GM21423 (cell line): ENCODE measurements around the gene OR2V2.
"Not testable (repeated sequence)": the region's sequence is repeated elsewhere in the genome, so short reads cannot be mapped to it uniquely, and the experiment has no call there.

ENCODE experiments used
- ATAC-seq: cut with Tn5 transposase; IDR thresholded peaks from one replicate; pipeline ENCODE4 v1.9.1; 2021; ENCODE audit warnings: mild to moderate bottlenecking, moderate library complexity; ENCODE audit not compliant: unreplicated experiment

Gene OR2V2

DNA sequence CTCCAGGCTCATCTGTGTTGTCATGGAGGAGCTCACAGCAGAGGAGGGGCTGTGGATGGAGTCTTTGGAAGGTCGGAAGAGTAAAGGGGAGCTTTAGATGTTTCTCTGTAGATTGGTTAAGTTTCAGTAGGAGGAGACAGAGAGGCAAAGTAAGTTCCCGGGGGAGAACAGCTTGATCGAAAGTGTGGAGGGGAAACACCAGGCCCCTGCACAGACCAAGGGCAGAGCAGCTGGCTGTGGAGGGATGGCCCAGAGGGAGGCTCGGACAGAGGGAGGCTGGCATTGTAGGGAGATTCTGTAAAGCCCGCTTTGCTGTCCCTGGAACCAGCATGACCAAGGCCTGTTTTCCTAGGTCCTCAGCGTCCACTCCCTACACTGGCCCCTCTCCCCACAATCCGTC lies 5.3 kb upstream of the OR2V2 start:
- no peak for ATAC-seq

GRCh38 chr5:181145133-181145532 lies 2.3 kb upstream of the OR2V2 start:
- ATAC-seq = no peak

GRCh38 chr5:181149355-181149754 lies 2.0 kb downstream of the OR2V2 start:
- ATAC-seq = no peak

- ATAC-seq = no peak
These were observed 2.7 kb downstream of the OR2V2 start for GRCh38 chr5:181149806-181150733.

GRCh38 chr5:181151146-181151545 lies 3.8 kb downstream of the OR2V2 start:
- ATAC-seq = no peak

DNA sequence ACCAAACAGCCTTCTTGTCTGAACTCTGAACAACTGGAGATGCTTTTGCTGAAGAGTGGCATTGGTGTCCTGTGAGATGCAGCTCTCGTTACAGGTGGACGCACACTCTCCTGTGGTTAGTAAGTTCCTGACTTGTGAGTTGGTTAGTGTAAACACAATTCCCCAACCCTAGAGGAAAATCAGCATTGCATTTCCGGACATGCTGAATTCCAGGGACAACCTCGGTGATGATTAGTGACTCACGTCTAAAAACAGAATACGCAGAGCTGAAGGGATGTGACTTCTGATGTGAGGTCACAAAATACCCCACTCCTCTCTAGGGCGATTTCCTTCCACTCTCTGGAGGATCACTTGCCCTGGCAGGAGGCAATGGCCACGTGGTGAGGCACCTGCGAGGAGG lies 5.0 kb downstream of the OR2V2 start:
- ATAC-seq = no peak

DNA sequence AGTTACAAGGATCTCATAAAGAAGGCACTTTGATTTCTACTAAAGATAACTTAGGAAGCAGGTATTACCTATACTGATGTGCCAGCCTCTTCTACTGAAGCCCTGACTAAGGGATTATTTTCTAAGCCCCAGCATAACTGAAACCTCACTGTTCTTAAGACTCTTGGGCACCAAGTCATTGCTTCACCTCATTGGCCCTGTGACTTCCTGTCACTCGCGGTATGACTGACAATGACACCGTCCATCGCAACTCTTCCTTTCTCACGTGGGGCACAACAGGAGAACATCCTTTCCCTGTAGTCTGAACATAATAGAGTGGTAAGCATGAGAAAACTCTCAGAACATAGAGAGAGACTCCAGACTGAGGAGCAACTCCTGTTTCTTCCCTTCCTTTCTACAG lies 6.4 kb downstream of the OR2V2 start:
- no peak for ATAC-seq

- peak; percentile 31 for ATAC-seq
These were observed 9.4 kb downstream of the OR2V2 start for GRCh38 chr5:181156758-181157157.

DNA sequence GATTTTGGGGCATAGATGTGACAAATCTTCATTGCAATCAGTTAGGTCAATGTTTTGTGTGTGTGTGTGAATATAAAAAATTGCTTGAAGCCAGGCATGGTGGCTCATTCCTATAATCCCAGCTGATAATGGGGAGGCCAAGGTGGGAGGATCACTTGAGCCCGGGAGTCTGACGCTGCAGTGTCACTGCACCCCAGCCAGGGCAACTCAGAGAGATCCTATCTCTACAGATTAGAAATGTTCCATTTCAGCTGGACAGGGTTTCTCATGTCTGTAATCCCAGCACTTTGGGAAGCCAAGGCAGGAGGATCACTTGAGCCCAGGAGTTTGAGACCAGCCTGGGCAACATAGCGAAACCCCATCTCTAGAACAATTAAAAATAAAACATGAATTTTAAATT lies 11.5 kb downstream of the OR2V2 start:
- no peak for ATAC-seq

DNA sequence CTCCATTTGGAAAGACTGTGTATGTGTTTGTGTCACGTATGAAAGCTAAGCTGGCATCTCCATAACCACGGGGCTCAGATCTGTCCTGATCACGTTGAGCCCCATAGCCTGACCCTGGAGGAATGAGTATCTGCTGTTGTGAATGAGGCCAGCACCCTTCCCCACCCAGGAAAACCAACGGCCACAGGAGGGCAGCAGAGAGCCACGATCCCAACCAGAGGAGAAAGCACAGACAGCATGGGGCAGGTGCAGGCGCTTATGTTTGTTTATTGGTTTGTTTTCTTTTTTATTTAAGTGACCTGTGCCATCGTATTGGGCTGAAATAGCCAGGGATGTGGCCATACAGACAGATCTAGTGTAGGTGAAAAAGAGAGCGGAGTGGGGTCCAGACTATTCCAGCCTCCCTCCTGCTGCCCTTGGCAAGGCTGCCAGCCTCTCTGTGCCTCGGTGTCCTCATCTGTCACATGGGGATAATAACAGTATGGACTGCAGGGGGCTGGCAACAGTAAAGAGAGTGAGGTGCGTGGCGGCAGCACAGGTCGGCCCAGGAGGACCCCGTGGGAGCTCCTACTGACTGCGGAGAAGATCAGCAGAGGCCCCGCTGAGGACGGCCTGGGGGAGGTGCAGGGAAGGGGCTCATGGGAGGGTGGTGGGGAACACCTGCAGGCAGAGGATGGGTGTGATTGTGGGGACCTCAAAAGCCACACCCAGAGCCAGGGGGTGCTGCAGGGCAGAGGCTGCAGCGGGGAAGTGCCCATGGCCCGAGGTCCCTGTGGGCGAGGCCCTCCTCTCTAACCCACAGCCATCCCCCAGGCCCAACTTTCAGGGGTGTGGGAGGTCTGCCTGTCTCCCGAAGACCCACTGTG lies 12.1 kb downstream of the OR2V2 start:
- ATAC-seq = peak; percentile 67

- no peak for ATAC-seq
These were observed 12.9 kb downstream of the OR2V2 start for GRCh38 chr5:181160152-181160754.

DNA sequence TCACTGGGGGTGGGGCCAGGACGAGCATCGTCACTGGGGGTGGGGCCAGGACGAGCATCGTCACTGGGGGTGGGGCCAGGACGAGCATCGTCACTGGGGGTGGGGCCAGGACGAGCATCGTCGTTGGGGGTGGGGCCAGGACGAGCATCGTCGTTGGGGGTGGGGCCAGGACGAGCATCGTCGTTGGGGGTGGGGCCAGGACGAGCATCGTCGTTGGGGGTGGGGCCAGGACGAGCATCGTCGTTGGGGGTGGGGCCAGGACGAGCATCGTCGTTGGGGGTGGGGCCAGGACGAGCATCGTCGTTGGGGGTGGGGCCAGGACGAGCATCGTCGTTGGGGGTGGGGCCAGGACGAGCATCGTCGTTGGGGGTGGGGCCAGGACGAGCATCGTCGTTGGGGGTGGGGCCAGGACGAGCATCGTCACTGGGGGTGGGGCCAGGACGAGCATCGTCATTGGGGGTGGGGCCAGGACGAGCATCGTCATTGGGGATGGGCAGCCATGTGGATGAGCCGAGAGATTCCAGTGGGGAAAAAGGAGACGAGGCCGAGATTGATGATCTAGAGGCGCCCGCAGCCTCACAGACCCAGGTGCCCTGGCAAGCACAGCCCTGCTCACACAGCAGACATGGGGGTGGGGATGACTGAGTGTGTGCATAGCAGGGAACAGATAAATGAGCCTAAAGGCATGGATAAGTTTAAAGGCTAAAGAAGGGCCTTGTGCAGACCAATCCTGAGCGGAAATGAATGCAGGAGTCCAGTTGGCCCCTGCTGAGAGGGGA lies 13.6 kb downstream of the OR2V2 start:
- not testable (repeated sequence) for ATAC-seq

- ATAC-seq = no peak
These were observed 14.3 kb downstream of the OR2V2 start for GRCh38 chr5:181161534-181162175.

- no peak for ATAC-seq
These were observed 16.2 kb downstream of the OR2V2 start for GRCh38 chr5:181163487-181164075.

GRCh38 chr5:181164076-181164952 lies 16.9 kb downstream of the OR2V2 start:
- ATAC-seq = no peak

- ATAC-seq = no peak
These were observed 19.7 kb downstream of the OR2V2 start for GRCh38 chr5:181166812-181167733.

DNA sequence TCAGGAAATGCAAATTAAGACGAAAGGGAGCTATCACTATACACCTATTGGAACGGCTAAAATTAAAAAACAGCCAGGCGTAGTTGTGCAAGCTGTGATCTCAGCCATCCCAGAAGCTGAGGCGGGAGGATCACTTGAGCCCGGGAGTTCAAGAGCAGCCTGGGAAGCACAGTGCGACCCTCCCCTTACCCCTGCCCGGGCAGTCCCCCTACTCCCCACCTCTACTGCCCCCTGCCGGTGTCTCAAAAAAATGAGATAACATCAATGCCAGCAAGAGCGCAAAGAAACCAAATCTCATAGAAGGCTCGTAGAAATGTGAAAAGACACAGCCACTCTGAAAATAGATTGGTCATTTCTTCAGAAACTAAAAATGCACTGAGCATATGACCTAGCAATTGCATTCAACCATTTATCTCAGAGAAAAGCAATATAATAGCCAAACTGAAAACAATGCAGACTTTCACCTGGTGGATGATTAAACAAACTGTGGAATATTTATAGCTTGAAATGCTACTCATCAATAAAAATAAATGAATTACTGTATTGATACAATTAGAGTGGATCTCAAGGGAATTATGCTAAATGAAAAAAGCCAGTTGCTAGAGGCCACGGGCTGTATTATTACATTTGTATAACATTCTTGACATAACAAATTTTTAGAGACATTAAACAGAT lies 20.6 kb downstream of the OR2V2 start:
- no peak for ATAC-seq
